Suprapubic skin (tissue), 4 donors: ENCODE results near the gene NTM. TPM values are rescaled to one million over a fixed set of nuclear protein-coding genes. Genes with fewer than 3 reads are reported as not detected.

Experiments
- DNase-seq, 2 donors: peaks; one replicate each; pipeline ENCODE4 v3.0.0-alpha.2; 2019; ENCODE audit warnings: low spot score in 2 of 2
- H3K27ac ChIP-seq: fragments of 200-600 bp; sonication (generic); one replicate; pipeline ENCODE4 v1.5.1; 2019
- H3K27me3 ChIP-seq: fragments of 200-600 bp; sonication (generic); one replicate; pipeline ENCODE4 v1.5.1; 2019
- H3K36me3 ChIP-seq: fragments of 200-600 bp; sonication (generic); one replicate; pipeline ENCODE4 v1.5.1; 2019
- H3K4me1 ChIP-seq: fragments of 200-600 bp; sonication (generic); one replicate; pipeline ENCODE4 v1.5.1; 2019
- H3K4me3 ChIP-seq: fragments of 200-600 bp; sonication (generic); one replicate; pipeline ENCODE4 v1.5.1; 2019; ENCODE audit warnings: mild to moderate bottlenecking
- H3K9me3 ChIP-seq: fragments of 200-600 bp; sonication (generic); one replicate; pipeline ENCODE4 v1.5.1; 2019
- CTCF ChIP-seq, 2 donors: fragments of 200-600 bp in 1 of 2; fragments of 450-650 bp in 1 of 2; sonication (generic) in 1 of 2; IDR thresholded peaks; one replicate each; pipeline ENCODE4 v1.5.1; 2016 to 2019; ENCODE audit warnings: antibody characterized with exemption in 2 of 2, mild to moderate bottlenecking in 1 of 2, moderate library complexity in 1 of 2
- EP300 ChIP-seq: sonication (generic); formaldehyde crosslinking; IDR thresholded peaks from one replicate; pipeline ENCODE4 v1.6.1; 2017; ENCODE audit warnings: antibody characterized with exemption
- POLR2A ChIP-seq, 2 donors: fragments of 450-650 bp; IDR thresholded peaks; one replicate each; pipeline ENCODE4 v1.6.1; 2017; ENCODE audit warnings: antibody characterized with exemption in 2 of 2, mild to moderate bottlenecking in 2 of 2, moderate library complexity in 2 of 2
- POLR2AphosphoS5 ChIP-seq, 3 donors: sonication (generic); formaldehyde crosslinking; IDR thresholded peaks; one replicate each; pipeline ENCODE4 v1.6.1; 2017; ENCODE audit warnings: antibody characterized with exemption in 3 of 3
- WGBS: methylation state at CpG from one replicate; pipeline ENCODE4 v1.1.5; 2018; 5-methylcytosine and 5-hydroxymethylcytosine counted together
- total RNA-seq, 4 donors: library from RNA; depleted of rRNA; stranded (reverse); fragments of >200 nt; gene quantifications; one replicate each; pipeline ENCODE4 v1.1.0, GENCODE V29; 2016

The NTM gene
- total RNA-seq, 4 donors from 2014 or later, result 0.19 to 19.1 (median 2.1) TPM

GRCh38 chr11:131734871-131735270 lies 364.5 kb downstream of the NTM start:
- H3K4me3 ChIP-seq, result no peak overlapping the region
- no peaks in the 10 kb centered on the region for H3K4me1 ChIP-seq
- no peak overlapping the region for H3K27ac ChIP-seq
- no peaks in the 10 kb centered on the region for H3K9me3 ChIP-seq
- 32% methylated on average over 4 of the region's 4 CpGs for WGBS
- peaks cover 3% of the 10 kb centered on the region for H3K27me3 ChIP-seq
- H3K36me3 ChIP-seq, result no peaks in the 10 kb centered on the region
- no peak for DNase-seq
- TF ChIP-seq POLR2A (IDR thresholded peaks at IDR 0.05) (no peak), POLR2AphosphoS5 (IDR thresholded peaks at IDR 0.05) (no peak)

GRCh38 chr11:131737357-131737756 lies 366.9 kb downstream of the NTM start:
- H3K27me3 ChIP-seq, result peaks cover 3% of the 10 kb centered on the region
- no peak overlapping the region for H3K27ac ChIP-seq
- H3K4me1 ChIP-seq, result no peaks in the 10 kb centered on the region
- WGBS, result 30% methylated on average over 7 of the region's 7 CpGs
- no peaks in the 10 kb centered on the region for H3K36me3 ChIP-seq
- DNase-seq, result no peak
- no peaks in the 10 kb centered on the region for H3K9me3 ChIP-seq
- TF ChIP-seq POLR2AphosphoS5 (IDR thresholded peaks at IDR 0.05), result no peak
- no peak for TF ChIP-seq EP300
- no peak for TF ChIP-seq CTCF (IDR thresholded peaks at IDR 0.05)
- no peak for TF ChIP-seq POLR2A (IDR thresholded peaks at IDR 0.05)
- no peak overlapping the region for H3K4me3 ChIP-seq

- Histone ChIP-seq H3K27ac (no peak overlapping the region), H3K4me1 (no peaks in the 10 kb centered on the region), H3K27me3 (peaks cover 9% of the 10 kb centered on the region), H3K9me3 (no peaks in the 10 kb centered on the region), H3K36me3 (no peaks in the 10 kb centered on the region), H3K4me3 (no peak overlapping the region)
- 70% methylated on average over 11 of the region's 11 CpGs for WGBS
- TF ChIP-seq EP300 (no peak), POLR2AphosphoS5 (IDR thresholded peaks at IDR 0.05) (no peak), CTCF (IDR thresholded peaks at IDR 0.05) (no peak), POLR2A (IDR thresholded peaks at IDR 0.05) (no peak)
- no peak for DNase-seq
These were observed 368.9 kb downstream of the NTM start for GRCh38 chr11:131739243-131739882.

GRCh38 chr11:131744847-131745246 lies 374.4 kb downstream of the NTM start:
- TF ChIP-seq EP300, result no peak
- TF ChIP-seq POLR2AphosphoS5 (IDR thresholded peaks at IDR 0.05), result no peak
- TF ChIP-seq POLR2A (IDR thresholded peaks at IDR 0.05), result no peak
- no peak for TF ChIP-seq CTCF (IDR thresholded peaks at IDR 0.05)
- H3K4me1 ChIP-seq, result no peaks in the 10 kb centered on the region
- H3K4me3 ChIP-seq, result no peak overlapping the region
- no peak overlapping the region for H3K27ac ChIP-seq
- no peak for DNase-seq
- WGBS, result 61% methylated on average over 8 of the region's 8 CpGs
- H3K9me3 ChIP-seq, result no peaks in the 10 kb centered on the region
- H3K36me3 ChIP-seq, result no peaks in the 10 kb centered on the region
- H3K27me3 ChIP-seq, result peaks cover 6% of the 10 kb centered on the region

GRCh38 chr11:131745405-131745804 lies 375.0 kb downstream of the NTM start:
- Histone ChIP-seq H3K27ac (no peak overlapping the region), H3K4me3 (no peak overlapping the region), H3K4me1 (no peaks in the 10 kb centered on the region), H3K9me3 (no peaks in the 10 kb centered on the region), H3K36me3 (no peaks in the 10 kb centered on the region), H3K27me3 (peaks cover 6% of the 10 kb centered on the region)
- 66% methylated on average over 6 of the region's 6 CpGs for WGBS
- TF ChIP-seq POLR2A (IDR thresholded peaks at IDR 0.05), result no peak
- TF ChIP-seq EP300, result no peak
- no peak for TF ChIP-seq CTCF (IDR thresholded peaks at IDR 0.05)
- TF ChIP-seq POLR2AphosphoS5 (IDR thresholded peaks at IDR 0.05), result no peak
- no peak for DNase-seq

GRCh38 chr11:131746201-131746600 lies 375.8 kb downstream of the NTM start:
- H3K27me3 ChIP-seq, result peaks cover 6% of the 10 kb centered on the region
- H3K9me3 ChIP-seq, result no peaks in the 10 kb centered on the region
- no peaks in the 10 kb centered on the region for H3K36me3 ChIP-seq
- WGBS, result 89% methylated on average over 12 of the region's 12 CpGs
- H3K27ac ChIP-seq, result no peak overlapping the region
- no peak for DNase-seq
- TF ChIP-seq POLR2AphosphoS5 (IDR thresholded peaks at IDR 0.05) (no peak), CTCF (IDR thresholded peaks at IDR 0.05) (no peak), POLR2A (IDR thresholded peaks at IDR 0.05) (no peak)
- no peak overlapping the region for H3K4me3 ChIP-seq
- no peaks in the 10 kb centered on the region for H3K4me1 ChIP-seq
